Cardiac fibroblast (primary cell): ENCODE measurements around the gene PGLYRP4.
"Not testable (repeated sequence)": the region's sequence is repeated elsewhere in the genome, so short reads cannot be mapped to it uniquely, and the experiment has no call there.

ENCODE experiments used
- DNase-seq, 2 donors: peaks; one replicate each; pipeline versions ENCODE4 v3.0.0 to v3.0.0-alpha.2; 2010; ENCODE audit warnings: low read depth in 2 of 2
- H3K4me3 ChIP-seq, 2 donors: replicated peaks in 1 of 2; 1 replicate in 1 of 2; 2 replicates in 1 of 2; pipeline ENCODE4 v1.5.1; 2011; ENCODE audit warnings: low read depth in 2 of 2, low read length in 2 of 2, mild to moderate bottlenecking in 2 of 2, moderate library complexity in 1 of 2
- TF ChIP-seq, protein P1 (sequence below): IDR thresholded peaks from one replicate; pipeline ENCODE4 v1.5.1; 2011; ENCODE audit warnings: low read depth, mild to moderate bottlenecking, low read length, inconsistent platforms

PGLYRP4 gene

DNA sequence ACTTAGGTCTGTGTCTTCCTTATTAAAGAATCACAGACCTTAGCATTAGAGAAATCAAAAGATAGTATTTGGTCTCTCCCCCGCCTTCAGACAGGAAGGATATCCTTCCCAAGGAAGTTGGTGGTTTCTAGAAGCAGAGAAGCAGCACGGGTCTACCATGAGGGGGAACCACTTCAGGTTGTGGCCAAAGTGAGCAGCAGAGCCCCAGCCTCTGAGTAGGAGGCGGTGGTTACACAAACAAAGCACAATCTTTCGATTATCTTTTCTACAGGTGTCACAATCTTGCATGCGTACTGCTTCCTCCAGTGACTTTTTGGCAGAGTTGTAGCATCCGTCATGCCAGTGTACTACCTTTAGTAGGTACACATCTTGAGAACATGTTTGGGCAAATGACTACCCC, 8.8 kb downstream of the PGLYRP4 start:
- DNase-seq: no peak
- TF ChIP-seq, protein P1, sequence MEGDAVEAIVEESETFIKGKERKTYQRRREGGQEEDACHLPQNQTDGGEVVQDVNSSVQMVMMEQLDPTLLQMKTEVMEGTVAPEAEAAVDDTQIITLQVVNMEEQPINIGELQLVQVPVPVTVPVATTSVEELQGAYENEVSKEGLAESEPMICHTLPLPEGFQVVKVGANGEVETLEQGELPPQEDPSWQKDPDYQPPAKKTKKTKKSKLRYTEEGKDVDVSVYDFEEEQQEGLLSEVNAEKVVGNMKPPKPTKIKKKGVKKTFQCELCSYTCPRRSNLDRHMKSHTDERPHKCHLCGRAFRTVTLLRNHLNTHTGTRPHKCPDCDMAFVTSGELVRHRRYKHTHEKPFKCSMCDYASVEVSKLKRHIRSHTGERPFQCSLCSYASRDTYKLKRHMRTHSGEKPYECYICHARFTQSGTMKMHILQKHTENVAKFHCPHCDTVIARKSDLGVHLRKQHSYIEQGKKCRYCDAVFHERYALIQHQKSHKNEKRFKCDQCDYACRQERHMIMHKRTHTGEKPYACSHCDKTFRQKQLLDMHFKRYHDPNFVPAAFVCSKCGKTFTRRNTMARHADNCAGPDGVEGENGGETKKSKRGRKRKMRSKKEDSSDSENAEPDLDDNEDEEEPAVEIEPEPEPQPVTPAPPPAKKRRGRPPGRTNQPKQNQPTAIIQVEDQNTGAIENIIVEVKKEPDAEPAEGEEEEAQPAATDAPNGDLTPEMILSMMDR: no peak
- H3K4me3 ChIP-seq: no peak overlapping the region

DNA sequence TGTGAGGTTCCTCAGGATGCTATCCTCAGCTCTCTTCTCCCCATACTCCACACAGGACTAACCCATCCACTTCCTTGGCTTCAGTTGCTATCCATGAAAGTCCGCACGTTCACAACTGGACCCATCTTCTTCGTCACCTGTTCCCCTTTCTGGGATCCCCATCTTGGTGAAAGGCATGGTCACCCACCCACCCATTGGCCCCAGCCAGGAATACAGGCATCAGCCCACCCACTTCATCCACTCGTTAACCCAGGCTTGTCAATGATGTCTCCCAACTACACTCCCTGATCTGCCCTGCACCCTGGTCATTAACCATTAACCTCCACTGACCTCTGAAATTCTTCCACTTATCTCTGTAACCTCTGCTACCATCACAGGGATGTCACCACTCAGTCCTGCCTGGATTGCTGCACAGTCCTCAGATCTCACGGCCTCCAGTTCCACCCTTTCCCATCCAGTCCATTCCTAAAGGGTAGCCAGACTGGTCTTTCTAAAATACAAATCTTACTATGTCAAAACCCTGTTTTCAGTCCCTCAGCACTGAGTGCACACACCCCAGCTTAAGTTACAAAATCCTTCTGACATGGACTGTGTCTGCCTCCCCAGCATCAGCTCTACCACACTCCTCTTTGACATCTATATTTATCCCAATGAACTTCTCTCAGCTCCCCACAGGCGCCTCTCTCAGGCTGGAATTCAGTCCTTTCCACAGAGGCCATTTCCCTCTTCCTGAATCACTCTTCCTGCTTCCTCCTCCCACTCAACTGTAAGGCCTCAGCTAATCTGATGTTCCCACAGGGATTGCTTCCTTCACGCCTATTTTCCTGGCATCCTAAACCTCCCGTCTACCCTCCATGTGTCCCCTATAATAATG, 10.4 kb downstream of the PGLYRP4 start:
- H3K4me3 ChIP-seq: no peak overlapping the region
- TF ChIP-seq, protein P1: no peak
- DNase-seq: no peak

DNA sequence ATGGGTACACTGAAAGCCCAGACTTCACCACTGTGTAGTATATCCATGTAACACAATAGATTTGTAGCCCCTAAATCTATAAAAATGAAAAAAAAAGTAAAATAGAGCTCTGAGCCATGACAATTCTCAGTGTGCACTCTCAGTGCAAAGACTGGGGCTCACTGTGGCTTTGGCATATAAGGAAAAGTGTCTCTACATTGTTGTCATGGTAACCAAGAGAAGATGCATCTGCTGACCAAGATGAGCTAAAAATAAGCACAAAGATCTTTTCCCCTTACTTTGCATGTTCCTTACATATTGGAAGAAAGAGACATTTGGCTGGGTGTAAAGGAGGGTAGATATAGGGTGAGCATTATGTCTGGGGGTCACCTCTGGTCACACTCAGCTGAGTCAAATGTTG, 12.0 kb downstream of the PGLYRP4 start:
- no peak overlapping the region for H3K4me3 ChIP-seq
- TF ChIP-seq, protein P1: no peak
- DNase-seq: no peak

DNA sequence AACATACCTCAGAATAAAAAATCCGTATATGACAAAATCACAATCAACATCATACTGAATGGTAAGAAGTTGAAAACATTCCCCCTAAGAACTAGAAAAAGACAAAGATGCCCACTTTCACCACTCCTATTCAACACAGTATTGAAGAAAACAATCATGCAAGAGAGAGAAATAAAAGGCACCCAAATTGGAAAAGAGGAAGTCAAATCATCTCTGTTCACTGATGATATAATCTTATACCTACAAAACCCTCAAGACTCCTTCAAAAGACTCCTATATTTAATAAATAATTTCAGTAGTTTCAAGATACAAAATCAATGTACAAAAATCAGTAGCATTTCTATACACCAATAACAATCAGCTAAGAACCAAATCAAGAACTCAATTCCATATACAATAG, 14.7 kb downstream of the PGLYRP4 start:
- TF ChIP-seq, protein P1: no peak
- no peak overlapping the region for H3K4me3 ChIP-seq
- DNase-seq: no peak

DNA sequence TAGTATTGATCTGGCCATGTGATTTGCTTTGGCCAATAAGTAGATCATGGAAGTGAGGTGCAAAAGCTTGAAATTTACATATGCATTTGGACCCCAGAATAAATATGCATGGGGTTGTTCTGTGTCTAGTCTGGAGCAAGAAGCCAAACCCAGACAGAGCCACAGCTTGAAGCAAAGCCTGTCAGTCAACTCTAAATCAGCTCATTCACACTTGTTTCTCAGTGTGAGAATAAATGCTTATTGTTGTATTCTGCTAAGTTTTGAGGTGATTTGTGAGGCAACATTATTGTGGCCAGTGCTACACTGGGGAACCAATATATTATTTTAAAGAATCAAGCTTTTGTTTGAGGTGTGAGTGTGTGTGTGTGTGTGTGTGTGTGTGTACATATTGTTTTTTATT, 23.7 kb downstream of the PGLYRP4 start:
- no peak overlapping the region for H3K4me3 ChIP-seq
- TF ChIP-seq, protein P1: no peak
- DNase-seq: no peak

DNA sequence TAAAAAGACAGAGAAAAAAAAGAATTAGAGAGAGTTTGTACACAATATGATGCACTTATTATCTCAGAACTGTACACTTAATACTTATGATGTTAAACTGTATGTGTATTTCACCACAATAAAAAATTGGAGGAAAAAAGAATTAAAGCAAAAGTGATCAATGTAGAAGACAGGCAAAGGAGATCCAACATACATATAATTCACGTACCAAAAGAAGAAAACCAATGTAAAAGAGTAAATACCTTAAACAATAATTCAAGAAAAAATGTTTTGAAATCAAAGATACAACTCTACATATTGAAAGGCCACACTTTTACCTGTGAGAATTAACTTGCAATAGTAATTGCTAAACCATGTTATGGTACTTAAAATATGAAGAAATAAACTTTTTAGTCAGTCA, 26.1 kb downstream of the PGLYRP4 start:
- TF ChIP-seq, protein P1: no peak
- no peak overlapping the region for H3K4me3 ChIP-seq
- no peak for DNase-seq

DNA sequence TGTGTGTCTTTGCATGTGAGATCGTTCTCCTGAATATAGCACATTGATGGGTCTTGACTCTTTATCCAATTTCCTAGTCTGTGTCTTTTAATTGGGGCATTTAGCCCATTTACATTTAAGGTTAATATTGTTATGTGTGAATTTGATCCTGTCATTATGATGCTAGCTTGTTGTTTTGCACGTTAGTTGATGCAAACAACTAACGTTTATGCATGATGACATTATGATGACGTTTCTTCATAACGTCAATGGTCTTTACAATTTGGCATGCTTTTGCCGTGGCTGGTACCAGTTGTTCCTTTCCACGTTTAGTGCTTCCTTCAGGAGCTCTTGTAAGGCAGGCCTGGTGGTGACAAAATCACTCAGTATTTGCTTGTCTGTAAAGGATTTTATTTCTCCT, 30.5 kb downstream of the PGLYRP4 start:
- H3K4me3 ChIP-seq, DNase-seq: not testable (repeated sequence)

DNA sequence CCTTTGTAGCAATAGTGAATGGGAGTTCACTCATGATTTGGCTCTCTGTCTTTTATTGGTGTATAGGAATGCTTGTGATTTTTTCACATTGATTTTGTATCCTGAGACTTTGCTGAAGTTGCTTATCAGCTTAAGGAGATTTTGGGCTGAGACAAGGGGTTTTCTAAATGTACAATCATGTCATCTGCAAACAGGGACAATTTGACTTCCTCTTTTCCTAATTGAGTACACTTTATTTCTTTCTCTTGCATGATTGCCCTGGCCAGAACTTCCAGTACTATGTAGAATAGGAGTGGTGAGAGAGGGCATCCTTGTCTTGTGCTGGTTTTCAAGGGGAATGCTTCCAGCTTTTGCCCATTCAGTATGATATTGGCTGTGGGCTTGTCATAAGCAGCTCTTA, 32.6 kb downstream of the PGLYRP4 start:
- not testable (repeated sequence) for DNase-seq, H3K4me3 ChIP-seq

DNA sequence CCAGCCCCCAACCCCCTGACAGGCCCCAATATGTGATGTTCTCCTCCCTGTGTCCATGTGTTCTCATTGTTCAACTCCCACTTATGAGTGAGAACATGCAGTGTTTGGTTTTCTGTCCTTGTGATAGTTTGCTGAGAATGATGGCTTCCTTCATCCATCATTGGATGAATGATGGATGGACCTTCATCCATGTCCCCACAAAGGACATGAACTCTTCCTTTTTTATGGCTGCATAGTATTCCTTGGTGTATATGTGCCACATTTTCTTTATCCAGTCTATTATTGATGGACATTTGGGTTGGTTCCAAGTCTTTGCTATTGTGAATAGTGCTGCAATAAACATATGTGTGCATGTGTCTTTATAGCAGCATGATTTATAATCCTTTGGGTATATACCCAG, 34.3 kb downstream of the PGLYRP4 start:
- DNase-seq, H3K4me3 ChIP-seq: not testable (repeated sequence)
